ENCODE measurements around the gene UNK.
"Not testable (repeated sequence)": the region's sequence is repeated elsewhere in the genome, so short reads cannot be mapped to it uniquely, and the experiment has no call there.

- TF ChIP-seq CTCF (IDR thresholded peaks at IDR 0.05; ENCODE audit: insufficient read depth, low read depth, low read length); EZH2 (IDR thresholded peaks at IDR 0.05; ENCODE audit: insufficient read depth, low read length): not testable (repeated sequence)
Observed at GRCh38 chr17:75864887-75865286, 80.3 kb downstream of the UNK start.

All from astrocyte (in vitro differentiated cells and primary cell).